Measurements from ENCODE around the gene LFNG. TPM values are rescaled to one million over a fixed set of nuclear protein-coding genes. Genes with fewer than 3 reads are reported as not detected.

The LFNG gene
- total and polyA plus RNA-seq, 2 of the 13 experiments (the other 11 are each of a cell fraction or from before 2014, with no cell fraction given): 0.44 to 1.5 TPM

GRCh38 chr7:2558629-2559282 lies 39.2 kb downstream of the LFNG start, which contains the start of gene IQCE (continued):
- no peak for TF ChIP-seq NFYC (CRISPR knock-in tag; IDR thresholded peaks at IDR 0.05)
- no peak for TF ChIP-seq REPIN1 (CRISPR knock-in tag; IDR thresholded peaks at IDR 0.05; ENCODE audit: borderline replicate concordance, low read depth)
- TF ChIP-seq ZNF446 (CRISPR knock-in tag; IDR thresholded peaks at IDR 0.05): no peak
- no peak for TF ChIP-seq ZBTB40 (IDR thresholded peaks at IDR 0.05)
- no peak; the same call in 1 of the 2 replicates for TF ChIP-seq ZBTB40 (CRISPR knock-in tag; IDR thresholded peaks at IDR 0.05)
- TF ChIP-seq ZNF512 (CRISPR knock-in tag; IDR thresholded peaks at IDR 0.05): no peak
- TF ChIP-seq, protein P1, sequence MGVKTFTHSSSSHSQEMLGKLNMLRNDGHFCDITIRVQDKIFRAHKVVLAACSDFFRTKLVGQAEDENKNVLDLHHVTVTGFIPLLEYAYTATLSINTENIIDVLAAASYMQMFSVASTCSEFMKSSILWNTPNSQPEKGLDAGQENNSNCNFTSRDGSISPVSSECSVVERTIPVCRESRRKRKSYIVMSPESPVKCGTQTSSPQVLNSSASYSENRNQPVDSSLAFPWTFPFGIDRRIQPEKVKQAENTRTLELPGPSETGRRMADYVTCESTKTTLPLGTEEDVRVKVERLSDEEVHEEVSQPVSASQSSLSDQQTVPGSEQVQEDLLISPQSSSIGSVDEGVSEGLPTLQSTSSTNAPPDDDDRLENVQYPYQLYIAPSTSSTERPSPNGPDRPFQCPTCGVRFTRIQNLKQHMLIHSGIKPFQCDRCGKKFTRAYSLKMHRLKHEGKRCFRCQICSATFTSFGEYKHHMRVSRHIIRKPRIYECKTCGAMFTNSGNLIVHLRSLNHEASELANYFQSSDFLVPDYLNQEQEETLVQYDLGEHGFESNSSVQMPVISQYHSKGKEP (CRISPR knock-in tag; IDR thresholded peaks at IDR 0.05): 0 out of 2 replicates have a peak, but pooled peaks have one; percentile 12
- no peak for TF ChIP-seq HMG20A (CRISPR knock-in tag; IDR thresholded peaks at IDR 0.05; ENCODE audit: borderline replicate concordance)
- peak; percentile 51; the same call in 1 of the 2 replicates for TF ChIP-seq ZNF501 (CRISPR knock-in tag; IDR thresholded peaks at IDR 0.05)
- TF ChIP-seq GTF3A (CRISPR knock-in tag; conservative IDR thresholded peaks at IDR 0.05): no peak
- peak; percentile 59; the same call in 1 of the 2 replicates for TF ChIP-seq RCOR2 (CRISPR knock-in tag; IDR thresholded peaks at IDR 0.05)
- TF ChIP-seq ZNF616 (CRISPR knock-in tag; IDR thresholded peaks at IDR 0.05; ENCODE audit: low read depth): no peak
- TF ChIP-seq, protein P2, sequence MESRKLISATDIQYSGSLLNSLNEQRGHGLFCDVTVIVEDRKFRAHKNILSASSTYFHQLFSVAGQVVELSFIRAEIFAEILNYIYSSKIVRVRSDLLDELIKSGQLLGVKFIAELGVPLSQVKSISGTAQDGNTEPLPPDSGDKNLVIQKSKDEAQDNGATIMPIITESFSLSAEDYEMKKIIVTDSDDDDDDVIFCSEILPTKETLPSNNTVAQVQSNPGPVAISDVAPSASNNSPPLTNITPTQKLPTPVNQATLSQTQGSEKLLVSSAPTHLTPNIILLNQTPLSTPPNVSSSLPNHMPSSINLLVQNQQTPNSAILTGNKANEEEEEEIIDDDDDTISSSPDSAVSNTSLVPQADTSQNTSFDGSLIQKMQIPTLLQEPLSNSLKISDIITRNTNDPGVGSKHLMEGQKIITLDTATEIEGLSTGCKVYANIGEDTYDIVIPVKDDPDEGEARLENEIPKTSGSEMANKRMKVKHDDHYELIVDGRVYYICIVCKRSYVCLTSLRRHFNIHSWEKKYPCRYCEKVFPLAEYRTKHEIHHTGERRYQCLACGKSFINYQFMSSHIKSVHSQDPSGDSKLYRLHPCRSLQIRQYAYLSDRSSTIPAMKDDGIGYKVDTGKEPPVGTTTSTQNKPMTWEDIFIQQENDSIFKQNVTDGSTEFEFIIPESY (CRISPR knock-in tag; IDR thresholded peaks at IDR 0.05): no peak
- TF ChIP-seq ZFYVE20 (CRISPR knock-in tag; IDR thresholded peaks at IDR 0.05; ENCODE audit: borderline replicate concordance, low read depth): no peak
- 0 out of 2 replicates have a peak, but pooled peaks have one; percentile 51 for TF ChIP-seq KMT2B (CRISPR knock-in tag; IDR thresholded peaks at IDR 0.05)

All from HepG2 (cell line).